CD14-positive monocyte (primary cell): ENCODE measurements around the gene NPIPA5. TPM values are rescaled to one million over a fixed set of nuclear protein-coding genes. Genes with fewer than 3 reads are reported as not detected.
"Not testable (repeated sequence)": the region's sequence is repeated elsewhere in the genome, so short reads cannot be mapped to it uniquely, and the experiment has no call there.

Source experiments
- DNase-seq, 3 donors: peaks; one replicate each; pipeline ENCODE4 v3.0.0-alpha.2; 2011 to 2022
- H2AFZ ChIP-seq: 2 replicates; pipeline ENCODE4 v1.6.0; 2012; ENCODE audit warnings: mild to moderate bottlenecking, low read depth, low read length, inconsistent platforms; ENCODE audit not compliant: insufficient read depth, poor library complexity, severe bottlenecking
- H3K27ac ChIP-seq, 2 donors: 1 replicate in 1 of 2; 2 replicates in 1 of 2; pipeline ENCODE4 v1.5.1; 2012 to 2013; ENCODE audit warnings: low read length in 2 of 2, control low read depth in 1 of 2, inconsistent platforms in 1 of 2, low read depth in 1 of 2, mild to moderate bottlenecking in 1 of 2
- H3K27me3 ChIP-seq, 2 donors: one replicate each; pipeline versions ENCODE4 v1.6.0 to v1.6.1; 2011 to 2013; ENCODE audit warnings: low read length in 2 of 2; ENCODE audit not compliant: control insufficient read depth in 2 of 2, insufficient read depth in 2 of 2
- H3K36me3 ChIP-seq, 2 donors: replicated peaks in 1 of 2; 1 replicate in 1 of 2; 2 replicates in 1 of 2; pipeline versions ENCODE4 v1.5.1 to v1.6.1; 2012 to 2013; ENCODE audit warnings: low read length in 2 of 2, control low read depth in 1 of 2, inconsistent platforms in 1 of 2, mild to moderate bottlenecking in 1 of 2; ENCODE audit not compliant: insufficient read depth in 2 of 2, control insufficient read depth in 1 of 2
- H3K4me1 ChIP-seq, 2 donors: 1 replicate in 1 of 2; 2 replicates in 1 of 2; pipeline versions ENCODE4 v1.5.1 to v1.6.1; 2012 to 2013; ENCODE audit warnings: low read length in 2 of 2, control low read depth in 1 of 2, inconsistent platforms in 1 of 2, mild to moderate bottlenecking in 1 of 2, moderate library complexity in 1 of 2; ENCODE audit not compliant: insufficient read depth in 2 of 2, control insufficient read depth in 1 of 2
- H3K4me2 ChIP-seq: replicated peaks from 2 replicates; pipeline ENCODE3; 2012; ENCODE audit warnings: low read length, moderate library complexity, mild to moderate bottlenecking; ENCODE audit not compliant: poor library complexity, severe bottlenecking; ENCODE audit errors: extremely low read depth
- H3K4me3 ChIP-seq, 3 experiments: fragments of 200-600 bp in 1 of 3; sonication (generic) in 1 of 3; replicated peaks in 1 of 3; 1 replicate in 2 of 3; 2 replicates in 1 of 3; pipeline ENCODE4 v1.5.1; 2011 to 2013; ENCODE audit warnings: low read length in 3 of 3, mild to moderate bottlenecking in 3 of 3, control low read depth in 2 of 3, low read depth in 2 of 3, inconsistent platforms in 1 of 3, moderate library complexity in 1 of 3
- H3K79me2 ChIP-seq: 2 replicates; pipeline ENCODE4 v1.6.0; 2012; ENCODE audit warnings: mild to moderate bottlenecking, control low read depth, inconsistent platforms, low read length, moderate library complexity; ENCODE audit not compliant: insufficient read depth
- H3K9ac ChIP-seq: 2 replicates; pipeline ENCODE4 v1.6.0; 2017; ENCODE audit warnings: low read length, mild to moderate bottlenecking; ENCODE audit not compliant: insufficient read depth, poor library complexity, severe bottlenecking
- H3K9me3 ChIP-seq, 2 donors: replicated peaks in 1 of 2; 1 replicate in 1 of 2; 2 replicates in 1 of 2; pipeline versions ENCODE4 v1.5.1 to v1.6.1; 2012 to 2013; ENCODE audit warnings: low read length in 2 of 2, control low read depth in 1 of 2; ENCODE audit not compliant: control insufficient read depth in 1 of 2, insufficient read depth in 1 of 2
- H4K20me1 ChIP-seq: 2 replicates; pipeline ENCODE4 v1.6.0; 2012; ENCODE audit warnings: mild to moderate bottlenecking, low read length, control low read depth, moderate library complexity; ENCODE audit not compliant: insufficient read depth
- H3K27ac Mint-ChIP-seq, 7 donors: one replicate each; pipeline ENCODE4 v1.8.0; 2020; ENCODE audit warnings: mild to moderate bottlenecking in 7 of 7, mixed read lengths in 7 of 7, moderate library complexity in 6 of 7, inconsistent platforms in 2 of 7
- H3K27me3 Mint-ChIP-seq, 3 donors: one replicate each; pipeline ENCODE4 v1.8.0; 2021 to 2022; ENCODE audit warnings: low read depth in 3 of 3, mild to moderate bottlenecking in 3 of 3, mixed read lengths in 3 of 3, moderate library complexity in 3 of 3, inconsistent platforms in 1 of 3
- H3K36me3 Mint-ChIP-seq, 2 donors: one replicate each; pipeline ENCODE4 v1.8.0; 2020; ENCODE audit warnings: mixed read lengths in 2 of 2, inconsistent platforms in 1 of 2, mild to moderate bottlenecking in 1 of 2
- H3K4me1 Mint-ChIP-seq: one replicate; pipeline ENCODE4 v1.8.0; 2020; ENCODE audit warnings: mild to moderate bottlenecking, mixed read lengths
- H3K4me3 Mint-ChIP-seq, 2 donors: one replicate each; pipeline ENCODE4 v1.8.0; 2020; ENCODE audit warnings: mild to moderate bottlenecking in 2 of 2, mixed read lengths in 2 of 2, moderate library complexity in 1 of 2
- H3K9me3 Mint-ChIP-seq, 7 donors: one replicate each; pipeline ENCODE4 v1.8.0; 2020 to 2022; ENCODE audit warnings: mixed read lengths in 7 of 7, mild to moderate bottlenecking in 6 of 7, moderate library complexity in 6 of 7, inconsistent platforms in 2 of 7
- CTCF ChIP-seq: fragments of 200-600 bp; IDR thresholded peaks from one replicate; pipeline ENCODE4 v1.8.0; 2022; ENCODE audit warnings: antibody characterized with exemption, mild to moderate bottlenecking
- whole genome bisulfite sequencing: methylation state at CpG from one replicate; pipeline ENCODE4 v1.1.5; 2013; ENCODE audit warnings: missing lambda C conversion rate; ENCODE audit not compliant: insufficient coverage; 5-methylcytosine and 5-hydroxymethylcytosine counted together
- intact Hi-C, 2 donors: fragments of 100-400 bp; cut with micrococcal nuclease; formaldehyde crosslinking; loops; one replicate each; pipeline versions ENCODE4 v1.15.0 to v1.15.1; 2023
- polyA minus RNA-seq: library from RNA; depleted of rRNA, polyadenylated mRNA; stranded (reverse); fragments of >200 nt; gene quantifications from 2 replicates; pipeline ENCODE4 v1.2.3, GENCODE V29; 2012
- polyA plus RNA-seq, 3 donors: library from polyadenylated mRNA; depleted of rRNA in 1 of 3; unstranded in 2 of 3; stranded (reverse) in 1 of 3; fragments of 300-500 nt in 2 of 3; fragments of >200 nt in 1 of 3; fragmentation: Illumina TruSeq in 2 of 3; gene quantifications; 1 replicate in 2 of 3; 2 replicates in 1 of 3; pipeline ENCODE4 v1.2.3, GENCODE V29; 2012 to 2021
- total RNA-seq, 12 experiments: library from RNA in 1 of 12; stranded (reverse) in 1 of 12; fragments of 120-200 nt in 1 of 12; gene quantifications; one replicate each; pipeline ENCODE4 v1.2.4 and lab custom pipeline; 2013 to 2026; ENCODE audit warnings: mixed read lengths in 6 of 12, inconsistent platforms in 1 of 12

The NPIPA5 gene
- total RNA-seq (2013): 5.1 TPM
- polyA plus RNA-seq: 10 to 100 TPM in 1 of 3 donors, not detected in 2; 16.2 TPM
- 0.88 TPM in 1 of 2 replicates, not detected in the other for polyA minus RNA-seq
- 0.05 to 0.72 (median 0.20) reads per million in 11 experiments for total RNA-seq (lab: John Stamatoyannopoulos, UW)

GRCh38 chr16:15378194-15378593 lies at the start of gene NPIPA5:
NPIPA5 (minus strand) TSS chr16:15378294; CDS start chr16:15378294, 0 bp downstream.
- H3K27me3 Mint-ChIP-seq, H3K9me3 ChIP-seq, intact Hi-C loops, H3K36me3 ChIP-seq, H3K9me3 Mint-ChIP-seq, H3K4me3 Mint-ChIP-seq, H2AFZ ChIP-seq, H3K27me3 ChIP-seq, H3K9ac ChIP-seq, H4K20me1 ChIP-seq, H3K27ac ChIP-seq, H3K4me2 ChIP-seq, H3K4me1 Mint-ChIP-seq, H3K4me3 ChIP-seq, H3K36me3 Mint-ChIP-seq, H3K4me1 ChIP-seq, H3K79me2 ChIP-seq, DNase-seq, H3K27ac Mint-ChIP-seq: not testable (repeated sequence)
- no CpG with 5 or more reads among the region's 4 CpGs for WGBS

DNA sequence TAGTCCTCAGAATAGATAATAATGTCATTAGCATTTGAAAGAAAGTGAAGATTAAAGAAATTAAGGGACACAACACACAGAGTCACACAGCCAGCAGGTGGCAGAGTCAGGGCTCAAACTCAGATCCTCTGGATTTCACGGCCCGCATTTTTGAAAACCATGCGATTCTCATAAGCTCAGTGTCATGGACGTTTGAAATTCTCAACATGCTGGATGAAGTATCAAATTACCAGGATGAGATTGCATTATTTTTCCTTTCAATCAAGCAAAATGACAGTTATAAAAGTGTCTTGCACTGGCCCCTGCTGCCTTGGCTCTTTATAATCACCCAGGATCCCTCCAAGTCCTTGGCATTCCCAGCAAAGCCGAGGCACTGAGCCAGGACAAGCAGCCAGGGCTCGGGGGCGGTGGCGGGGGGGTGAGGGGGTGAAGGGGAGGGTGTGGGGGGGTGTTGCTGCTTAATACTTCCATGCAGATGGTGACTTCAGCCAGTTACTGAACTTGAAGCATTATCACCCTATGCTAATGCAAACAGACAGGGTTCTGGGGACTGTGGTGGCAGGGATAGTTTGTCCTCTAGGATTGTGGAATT lies 49.6 kb upstream of the NPIPA5 start:
- H3K4me3 Mint-ChIP-seq: no peak overlapping the region
- peaks cover 3 to 13% (median 3%) of the 10 kb centered on the region in 3 donors for H3K27me3 Mint-ChIP-seq
- WGBS: 0% methylated on average over 3 of the region's 8 CpGs
- DNase-seq: peak; percentile 30 to 40 (median 38)
- no peak overlapping the region for H3K9ac ChIP-seq
- peaks cover 0 to 2% (median 0%) of the 10 kb centered on the region in 7 donors for H3K9me3 Mint-ChIP-seq
- no peaks in the 10 kb centered on the region for H3K36me3 ChIP-seq
- intact Hi-C loops: loop anchor here (5.0 to 10.0 kb wide), 2 partner anchors 275 to 277 kb away; no protein-coding TSS in a partner anchor
- TF ChIP-seq CTCF: peak; percentile 62
- no peak overlapping the region for H3K27ac ChIP-seq
- no peaks in the 10 kb centered on the region for H3K36me3 Mint-ChIP-seq
- H3K27ac Mint-ChIP-seq: no peak overlapping the region
- no peaks in the 10 kb centered on the region for H3K79me2 ChIP-seq
- no peaks in the 10 kb centered on the region for H4K20me1 ChIP-seq
- peaks cover 2% of the 10 kb centered on the region for H3K4me1 Mint-ChIP-seq
- peaks cover 0 to 1% of the 10 kb centered on the region in 2 donors for H3K27me3 ChIP-seq
- no peak overlapping the region for H2AFZ ChIP-seq
- H3K4me2 ChIP-seq: no peak overlapping the region
- no peak overlapping the region for H3K4me3 ChIP-seq
- no peaks in the 10 kb centered on the region for H3K4me1 ChIP-seq
- H3K9me3 ChIP-seq: no peaks in the 10 kb centered on the region
